Esophagus (tissue), 2 donors: ENCODE results near the gene CXCL9. TPM values are rescaled to one million over a fixed set of nuclear protein-coding genes. Genes with fewer than 3 reads are reported as not detected.
"Not testable (repeated sequence)": the region's sequence is repeated elsewhere in the genome, so short reads cannot be mapped to it uniquely, and the experiment has no call there.

Experiments used
- H3K27ac ChIP-seq, 2 donors: one replicate each; pipeline ENCODE4 v1.5.1; 2013; ENCODE audit warnings: low read depth in 2 of 2, mild to moderate bottlenecking in 2 of 2, inconsistent platforms in 1 of 2, low read length in 1 of 2, moderate library complexity in 1 of 2
- H3K27me3 ChIP-seq, 2 donors: one replicate each; pipeline ENCODE4 v1.6.1; 2013; ENCODE audit warnings: low read length in 2 of 2, control low read depth in 1 of 2, mild to moderate bottlenecking in 1 of 2; ENCODE audit not compliant: insufficient read depth in 2 of 2, control insufficient read depth in 1 of 2
- H3K36me3 ChIP-seq, 2 donors: one replicate each; pipeline ENCODE4 v1.6.1; 2013; ENCODE audit warnings: low read length in 1 of 2; ENCODE audit not compliant: control insufficient read depth in 2 of 2, insufficient read depth in 2 of 2
- H3K4me1 ChIP-seq, 2 donors: one replicate each; pipeline ENCODE4 v1.6.1; 2013; ENCODE audit warnings: low read length in 1 of 2; ENCODE audit not compliant: control insufficient read depth in 2 of 2, insufficient read depth in 2 of 2
- H3K4me3 ChIP-seq, 2 donors: one replicate each; pipeline ENCODE4 v1.5.1; 2013; ENCODE audit warnings: low read length in 2 of 2, mild to moderate bottlenecking in 2 of 2, low read depth in 1 of 2, moderate library complexity in 1 of 2
- H3K9me3 ChIP-seq, 2 donors: one replicate each; pipeline ENCODE4 v1.6.1; 2013; ENCODE audit warnings: mild to moderate bottlenecking in 2 of 2, low read depth in 1 of 2, low read length in 1 of 2, moderate library complexity in 1 of 2; ENCODE audit not compliant: control insufficient read depth in 2 of 2, insufficient read depth in 1 of 2
- WGBS, 2 donors: extraction: QIAGEN DNeasy Blood & Tissue Kit; methylation state at CpG; one replicate each; pipeline ENCODE4 v1.1.7; 2013; 5-methylcytosine and 5-hydroxymethylcytosine counted together
- polyA plus RNA-seq, 2 donors: library from polyadenylated mRNA; stranded (reverse); fragments of 200-250 nt; gene quantifications; one replicate each; pipeline ENCODE4 v1.2.3, GENCODE V29; 2013
- donor health status: healthy with polysubstance abuse.
- donor health status: Bipolar disorder and iron deficiency.

Gene CXCL9
- polyA plus RNA-seq, 2 donors: 0.22 to 0.29 TPM

DNA sequence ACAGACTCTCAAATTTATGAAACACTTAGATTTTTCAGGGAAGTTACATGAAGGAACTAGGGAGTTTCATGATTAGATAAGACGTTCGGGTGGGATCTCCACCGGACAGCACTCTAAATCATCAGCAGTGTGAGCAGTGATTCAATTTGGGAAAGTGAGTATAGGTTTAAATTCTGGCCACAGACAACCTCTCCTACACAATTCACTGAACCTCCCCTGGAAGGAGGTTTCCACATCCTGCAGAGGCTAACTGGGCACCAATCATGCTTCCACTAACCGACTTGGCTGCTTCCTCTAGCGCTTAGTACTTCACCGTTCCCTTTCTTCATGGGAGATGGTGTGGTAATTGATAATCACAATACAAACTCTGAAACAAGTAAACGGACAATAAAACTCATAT, 5.6 kb downstream of the CXCL9 start:
- H3K4me3 ChIP-seq: no peak overlapping the region
- no peaks in the 10 kb centered on the region for H3K4me1 ChIP-seq
- no peaks in the 10 kb centered on the region for H3K9me3 ChIP-seq
- 88 to 90% methylated on average over 7 of the region's 7 CpGs for WGBS, 2 donors
- no peaks in the 10 kb centered on the region for H3K36me3 ChIP-seq
- H3K27me3 ChIP-seq: no peaks in the 10 kb centered on the region
- H3K27ac ChIP-seq: no peak overlapping the region

DNA sequence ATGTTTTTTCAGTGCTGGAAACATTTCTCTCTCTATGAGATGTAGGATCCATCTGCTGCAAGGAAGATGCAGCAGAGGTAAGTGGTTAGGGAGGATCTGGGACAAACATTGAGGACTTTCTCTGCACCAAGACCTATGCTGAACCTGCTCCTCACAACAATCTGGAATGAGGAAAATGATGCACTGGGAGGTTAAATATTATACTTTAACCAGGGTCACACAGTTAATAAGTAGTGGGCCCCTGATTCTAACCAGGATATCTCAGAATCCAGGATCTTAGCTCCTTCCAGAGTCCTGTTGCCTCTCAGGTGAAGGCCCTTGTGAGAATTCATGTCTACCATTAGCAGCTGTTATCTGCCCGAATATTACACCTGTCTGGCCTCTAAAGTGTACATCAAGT, 7.0 kb downstream of the CXCL9 start:
- Histone ChIP-seq H3K4me3 (no peak overlapping the region), H3K36me3 (no peaks in the 10 kb centered on the region), H3K4me1 (no peaks in the 10 kb centered on the region), H3K9me3 (no peaks in the 10 kb centered on the region), H3K27me3 (no peaks in the 10 kb centered on the region), H3K27ac (no peak overlapping the region)
- WGBS, 2 donors: 83 to 93% methylated on average over 1 of the region's 1 CpG

DNA sequence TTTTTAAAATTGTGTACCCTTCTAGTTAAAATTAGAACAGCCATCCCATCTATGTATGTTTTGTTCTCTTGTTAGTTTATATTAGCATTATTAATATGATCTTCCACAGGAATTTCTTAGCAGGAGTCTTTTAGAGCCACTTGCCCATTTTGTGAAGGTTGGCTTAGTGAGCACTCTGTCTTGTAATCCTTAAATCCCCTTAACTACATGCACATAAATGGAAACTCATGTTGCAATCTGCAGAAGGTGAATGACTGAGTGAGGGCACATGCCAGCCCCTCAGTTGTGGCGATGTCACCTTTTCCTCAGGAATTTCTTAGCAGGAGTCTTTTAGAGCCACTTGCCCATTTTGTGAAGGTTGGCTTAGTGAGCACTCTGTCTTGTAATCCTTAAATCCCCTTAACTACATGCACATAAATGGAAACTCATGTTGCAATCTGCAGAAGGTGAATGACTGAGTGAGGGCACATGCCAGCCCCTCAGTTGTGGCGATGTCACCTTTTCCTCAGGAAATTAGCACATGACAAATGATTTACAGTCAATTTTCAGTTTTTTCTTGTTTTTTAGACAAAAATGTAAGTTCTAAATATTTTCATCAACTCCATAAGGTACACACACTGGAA, 8.7 kb downstream of the CXCL9 start:
- H3K36me3 ChIP-seq, H3K27me3 ChIP-seq, H3K27ac ChIP-seq, H3K4me3 ChIP-seq, H3K9me3 ChIP-seq, H3K4me1 ChIP-seq: not testable (repeated sequence)
- 60 to 75% methylated on average over 2 of the region's 2 CpGs for WGBS, 2 donors

DNA sequence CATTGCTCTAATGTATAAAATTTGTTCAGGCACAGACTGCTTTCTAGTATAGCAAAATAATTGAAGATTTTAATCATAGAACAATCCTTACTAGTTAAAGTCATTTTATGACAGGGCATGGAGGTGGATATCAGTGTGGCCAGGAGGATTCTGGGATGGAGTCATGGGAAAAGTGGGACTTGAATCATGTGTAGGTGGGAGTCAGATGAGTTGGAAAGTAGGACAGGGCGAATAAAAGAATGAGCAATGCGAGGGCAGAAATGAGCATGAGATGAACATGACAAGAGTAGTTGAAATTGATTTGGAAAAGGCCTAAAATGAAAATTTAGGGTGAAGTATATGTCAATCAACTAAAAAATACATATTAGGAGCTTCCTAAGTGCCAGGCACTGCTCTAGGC, 9.4 kb downstream of the CXCL9 start:
- WGBS, 2 donors: 82 to 94% methylated on average over 2 of the region's 2 CpGs
- no peaks in the 10 kb centered on the region for H3K4me1 ChIP-seq
- no peak overlapping the region for H3K4me3 ChIP-seq
- no peaks in the 10 kb centered on the region for H3K36me3 ChIP-seq
- no peaks in the 10 kb centered on the region for H3K9me3 ChIP-seq
- H3K27ac ChIP-seq: no peak overlapping the region
- H3K27me3 ChIP-seq: no peaks in the 10 kb centered on the region

DNA sequence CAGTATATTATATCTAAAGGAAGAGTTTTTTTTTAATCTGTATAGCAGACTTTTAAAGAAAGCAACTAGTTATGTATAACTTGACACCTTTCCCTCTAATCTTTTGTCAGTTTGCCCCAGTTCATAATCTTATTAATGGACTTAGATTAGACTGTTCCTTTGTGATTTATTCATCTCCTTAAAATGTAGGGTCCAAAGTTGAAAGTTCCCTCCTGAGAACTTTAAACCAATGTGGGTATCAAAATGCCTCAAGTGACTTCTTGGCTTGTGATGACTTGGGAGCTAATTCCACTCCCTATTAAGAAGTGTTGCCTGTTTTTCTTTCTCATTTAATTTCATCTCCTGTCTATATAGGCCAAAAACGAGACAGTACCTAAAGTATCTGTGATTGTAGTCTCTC, 10.2 kb downstream of the CXCL9 start:
- no peak overlapping the region for H3K27ac ChIP-seq
- H3K36me3 ChIP-seq: no peaks in the 10 kb centered on the region
- H3K9me3 ChIP-seq: no peaks in the 10 kb centered on the region
- no peak overlapping the region for H3K4me3 ChIP-seq
- no peaks in the 10 kb centered on the region for H3K27me3 ChIP-seq
- H3K4me1 ChIP-seq: no peaks in the 10 kb centered on the region
- WGBS, 2 donors: 65 to 69% methylated on average over 1 of the region's 1 CpG

DNA sequence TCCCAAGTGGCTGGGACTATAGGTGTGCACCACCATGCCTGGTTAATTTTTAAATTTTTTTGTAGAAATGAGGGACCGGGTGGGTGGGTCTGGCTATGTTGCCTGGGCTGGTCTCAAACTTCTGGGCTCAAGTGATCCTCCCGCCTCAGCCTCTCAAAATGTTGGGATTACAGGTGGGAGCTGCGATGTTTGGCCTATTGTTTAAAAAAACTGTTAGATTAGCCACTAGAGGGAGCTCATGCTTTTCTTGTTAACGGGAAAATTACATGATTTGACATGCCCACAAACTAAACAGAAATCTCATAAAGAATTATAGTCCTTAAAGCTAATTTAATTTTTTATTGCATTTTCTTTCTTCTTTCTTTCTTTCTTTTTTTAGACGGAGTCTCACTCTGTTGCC, 11.6 kb downstream of the CXCL9 start:
- WGBS, 2 donors: 8 to 11% methylated on average over 5 of the region's 5 CpGs
- no peaks in the 10 kb centered on the region for H3K27me3 ChIP-seq
- H3K4me1 ChIP-seq: no peaks in the 10 kb centered on the region
- no peaks in the 10 kb centered on the region for H3K9me3 ChIP-seq
- no peak overlapping the region for H3K27ac ChIP-seq
- no peak overlapping the region for H3K4me3 ChIP-seq
- no peaks in the 10 kb centered on the region for H3K36me3 ChIP-seq

DNA sequence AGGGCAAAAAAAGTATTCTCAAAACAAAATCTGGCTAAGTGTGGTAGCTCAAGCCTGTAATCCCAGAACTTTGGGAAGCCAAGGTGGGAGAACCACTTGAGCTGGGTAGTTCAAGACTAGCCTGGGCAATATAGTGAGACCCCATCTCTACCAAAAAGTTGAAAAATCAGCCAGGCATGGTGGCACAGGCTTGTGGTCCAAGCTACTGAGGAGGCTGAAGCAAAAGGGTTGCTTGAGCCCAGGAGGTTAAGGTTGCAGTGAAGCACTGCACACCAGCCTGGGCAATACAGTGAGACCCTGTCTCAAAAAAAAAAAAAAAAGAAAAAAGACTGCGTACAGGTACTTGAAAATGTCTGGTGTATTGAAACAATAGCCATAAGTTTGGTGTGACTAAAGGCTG, 14.8 kb downstream of the CXCL9 start:
- no peaks in the 10 kb centered on the region for H3K9me3 ChIP-seq
- no peaks in the 10 kb centered on the region for H3K36me3 ChIP-seq
- H3K27ac ChIP-seq: no peak overlapping the region
- WGBS, 2 donors: 92 to 100% methylated on average over 1 of the region's 1 CpG
- H3K27me3 ChIP-seq: no peaks in the 10 kb centered on the region
- no peak overlapping the region for H3K4me3 ChIP-seq
- no peaks in the 10 kb centered on the region for H3K4me1 ChIP-seq

DNA sequence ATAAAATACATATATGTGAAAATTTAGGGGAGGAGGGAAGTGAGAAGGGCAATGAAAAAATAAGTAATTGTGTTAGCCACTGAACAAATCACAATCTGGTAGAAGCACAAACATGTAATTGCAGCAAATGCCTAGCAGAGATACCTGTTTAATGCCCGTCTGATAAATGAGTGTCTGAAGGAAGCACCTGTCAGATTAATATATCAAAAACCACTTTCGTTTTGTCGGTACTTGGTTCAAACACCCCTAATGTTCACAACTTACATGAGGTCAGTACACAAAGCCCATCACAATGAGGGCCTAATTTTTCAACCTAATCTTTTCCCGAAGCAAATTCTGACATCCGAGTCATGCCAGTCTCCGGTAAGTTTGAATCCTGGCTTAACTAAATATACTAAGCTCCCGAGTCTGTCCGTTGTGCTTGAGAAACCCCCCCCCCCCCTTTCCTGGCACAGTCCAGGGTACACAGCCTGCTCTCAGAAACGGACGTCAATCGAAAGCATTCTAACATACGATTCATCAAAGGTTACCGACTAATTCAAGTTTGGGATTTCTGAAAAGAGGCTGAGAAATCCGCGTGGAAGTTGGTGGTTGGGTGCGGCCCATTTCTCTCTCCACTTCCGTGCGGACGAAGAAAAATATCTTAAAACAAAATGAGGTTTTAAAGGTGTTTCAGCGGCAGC, 17.3 kb downstream of the CXCL9 start:
- peaks cover 0 to 5% of the 10 kb centered on the region in 2 donors for H3K4me1 ChIP-seq
- WGBS, 2 donors: 0 to 1% methylated on average over 20 of the region's 20 CpGs
- H3K27ac ChIP-seq: peak overlapping the region in 1 of 2 donors; percentile 71
- no peaks in the 10 kb centered on the region for H3K9me3 ChIP-seq
- H3K27me3 ChIP-seq: no peaks in the 10 kb centered on the region
- peak overlapping the region; percentile 83 to 92 for H3K4me3 ChIP-seq
- no peaks in the 10 kb centered on the region for H3K36me3 ChIP-seq

DNA sequence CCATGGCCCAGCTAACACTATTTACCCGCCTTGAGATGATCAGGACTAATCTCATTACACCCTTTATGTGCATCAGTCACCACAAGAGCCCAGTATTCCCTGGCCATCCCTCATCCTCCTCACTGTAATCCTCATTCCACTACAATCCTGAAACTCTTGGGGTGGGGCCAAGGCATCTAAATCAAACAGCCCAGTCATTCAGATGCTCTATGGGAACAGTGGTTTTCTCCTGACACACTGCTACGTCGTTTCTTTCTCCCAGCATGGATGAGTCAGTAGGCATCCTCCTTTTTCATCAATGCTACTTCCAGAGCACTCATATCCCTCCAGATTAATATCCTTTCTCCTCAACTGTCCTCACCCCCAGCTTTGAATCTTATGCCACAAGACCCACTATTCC, 22.2 kb downstream of the CXCL9 start:
- Histone ChIP-seq H3K27ac (no peak overlapping the region), H3K27me3 (no peaks in the 10 kb centered on the region), H3K36me3 (peaks cover 4 to 6% of the 10 kb centered on the region in 2 donors), H3K4me1 (peaks cover 0 to 5% of the 10 kb centered on the region in 2 donors), H3K4me3 (no peak overlapping the region), H3K9me3 (no peaks in the 10 kb centered on the region)
- WGBS, 2 donors: 71 to 79% methylated on average over 3 of the region's 3 CpGs

DNA sequence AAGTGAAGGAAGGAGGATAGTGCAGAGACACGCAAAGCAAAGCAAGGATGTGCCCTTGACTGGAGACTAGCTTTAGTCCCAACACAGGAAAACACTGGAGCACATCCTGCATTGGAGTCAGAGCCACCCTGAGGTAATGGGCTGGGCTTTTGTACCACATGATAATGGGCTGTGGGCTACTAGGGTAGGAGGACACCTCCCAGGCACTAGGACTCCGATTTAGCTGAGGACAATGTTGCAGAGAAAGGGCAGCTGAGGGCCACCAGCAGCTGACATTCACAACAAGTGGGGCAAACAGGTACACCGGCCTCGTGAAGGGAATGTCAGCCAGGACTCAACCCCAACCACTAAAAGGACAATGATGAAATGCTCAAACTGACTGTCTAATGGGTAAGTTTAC, 26.7 kb downstream of the CXCL9 start:
- peaks cover 0 to 2% of the 10 kb centered on the region in 2 donors for H3K4me1 ChIP-seq
- H3K27ac ChIP-seq: no peak overlapping the region
- WGBS, 2 donors: 80 to 92% methylated on average over 4 of the region's 4 CpGs
- no peaks in the 10 kb centered on the region for H3K9me3 ChIP-seq
- H3K36me3 ChIP-seq: peaks cover 4 to 6% of the 10 kb centered on the region in 2 donors
- H3K27me3 ChIP-seq: no peaks in the 10 kb centered on the region
- no peak overlapping the region for H3K4me3 ChIP-seq
